GM12872 (cell line): Measurements from ENCODE around the gene ZNF552.

ENCODE experiments used
- TF ChIP-seq, protein P1 (sequence below): IDR thresholded peaks from 3 replicates; pipeline ENCODE4 v1.5.1; 2011; ENCODE audit warnings: low read depth, mild to moderate bottlenecking, low read length, moderate library complexity; ENCODE audit not compliant: insufficient read depth

Gene ZNF552

GRCh38 chr19:57789288-57789687, 25.4 kb downstream of the ZNF552 start:
- TF ChIP-seq, protein P1, sequence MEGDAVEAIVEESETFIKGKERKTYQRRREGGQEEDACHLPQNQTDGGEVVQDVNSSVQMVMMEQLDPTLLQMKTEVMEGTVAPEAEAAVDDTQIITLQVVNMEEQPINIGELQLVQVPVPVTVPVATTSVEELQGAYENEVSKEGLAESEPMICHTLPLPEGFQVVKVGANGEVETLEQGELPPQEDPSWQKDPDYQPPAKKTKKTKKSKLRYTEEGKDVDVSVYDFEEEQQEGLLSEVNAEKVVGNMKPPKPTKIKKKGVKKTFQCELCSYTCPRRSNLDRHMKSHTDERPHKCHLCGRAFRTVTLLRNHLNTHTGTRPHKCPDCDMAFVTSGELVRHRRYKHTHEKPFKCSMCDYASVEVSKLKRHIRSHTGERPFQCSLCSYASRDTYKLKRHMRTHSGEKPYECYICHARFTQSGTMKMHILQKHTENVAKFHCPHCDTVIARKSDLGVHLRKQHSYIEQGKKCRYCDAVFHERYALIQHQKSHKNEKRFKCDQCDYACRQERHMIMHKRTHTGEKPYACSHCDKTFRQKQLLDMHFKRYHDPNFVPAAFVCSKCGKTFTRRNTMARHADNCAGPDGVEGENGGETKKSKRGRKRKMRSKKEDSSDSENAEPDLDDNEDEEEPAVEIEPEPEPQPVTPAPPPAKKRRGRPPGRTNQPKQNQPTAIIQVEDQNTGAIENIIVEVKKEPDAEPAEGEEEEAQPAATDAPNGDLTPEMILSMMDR, result no peak

- TF ChIP-seq, protein P1, result no peak
These were observed 26.5 kb downstream of the ZNF552 start for GRCh38 chr19:57788114-57788692.

DNA sequence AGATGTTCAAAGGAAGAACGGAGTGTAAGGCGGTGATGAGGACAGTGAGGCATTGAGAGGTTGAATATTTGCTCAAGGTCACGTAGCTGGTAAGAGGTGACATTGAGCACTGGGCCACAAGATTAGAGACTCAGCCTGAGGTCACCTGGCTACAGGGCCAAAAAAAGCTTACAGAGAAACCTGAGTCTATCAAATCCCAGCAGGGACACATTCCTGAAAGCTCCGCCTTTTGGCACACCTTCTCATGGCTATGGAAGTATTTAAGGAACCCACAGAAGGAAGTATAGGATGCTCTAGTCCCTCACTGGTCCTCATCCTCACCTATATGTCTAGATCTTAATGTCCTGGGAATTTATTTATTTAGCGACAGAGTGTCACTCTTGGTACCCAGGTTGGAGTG, 27.8 kb downstream of the ZNF552 start:
- TF ChIP-seq, protein P1, result no peak

GRCh38 chr19:57786286-57786685, 28.4 kb downstream of the ZNF552 start:
- TF ChIP-seq, protein P1, result no peak

DNA sequence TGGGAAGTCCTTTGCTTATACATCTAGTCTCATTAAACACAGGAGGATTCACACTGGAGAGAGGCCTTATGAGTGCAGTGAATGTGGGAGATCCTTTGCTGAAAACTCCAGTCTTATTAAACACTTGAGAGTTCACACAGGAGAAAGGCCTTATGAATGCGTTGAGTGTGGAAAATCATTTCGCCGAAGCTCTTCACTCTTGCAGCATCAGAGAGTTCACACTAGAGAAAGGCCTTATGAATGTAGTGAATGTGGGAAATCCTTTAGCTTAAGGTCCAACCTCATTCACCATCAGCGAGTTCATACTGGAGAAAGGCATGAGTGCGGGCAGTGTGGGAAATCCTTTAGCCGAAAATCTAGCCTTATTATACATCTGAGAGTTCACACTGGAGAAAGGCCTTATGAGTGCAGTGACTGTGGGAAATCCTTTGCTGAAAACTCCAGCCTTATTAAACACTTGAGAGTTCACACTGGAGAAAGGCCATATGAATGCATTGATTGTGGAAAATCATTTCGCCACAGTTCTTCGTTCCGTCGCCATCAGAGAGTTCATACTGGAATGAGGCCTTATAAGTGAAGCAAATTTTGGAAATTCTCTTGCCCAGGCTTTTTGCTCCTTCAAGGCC, 35.4 kb downstream of the ZNF552 start:
- TF ChIP-seq, protein P1, result no peak

DNA sequence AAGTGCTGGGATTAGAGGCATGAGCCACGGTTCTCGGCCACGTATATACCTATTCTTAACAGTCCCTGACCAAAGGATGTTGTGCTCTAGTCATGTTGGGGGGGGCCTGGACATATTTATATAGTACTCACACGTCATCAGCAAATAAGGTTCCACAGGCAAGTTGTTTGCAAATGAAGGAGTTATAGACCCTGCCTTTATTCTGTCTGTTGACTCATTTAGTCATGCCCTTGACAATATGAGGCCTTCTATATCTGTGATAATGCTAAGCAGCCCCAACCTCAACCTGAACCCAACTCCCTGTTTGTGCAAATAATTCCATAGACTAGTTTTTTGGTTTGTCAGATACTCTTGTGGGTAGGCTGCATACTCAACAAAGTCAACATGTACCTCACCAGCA, 36.4 kb downstream of the ZNF552 start:
- TF ChIP-seq, protein P1, result no peak

- TF ChIP-seq, protein P1, result no peak
These were observed 37.9 kb downstream of the ZNF552 start for GRCh38 chr19:57776764-57777296.
